CD14-positive monocyte (primary cell): ENCODE results near the gene CBLIF. TPM values are rescaled to one million over a fixed set of nuclear protein-coding genes. Genes with fewer than 3 reads are reported as not detected.
A peak's percentile ranks its signal among the peaks of the same experiment; 100 is the strongest.

Experiments
- DNase-seq, 3 donors: peaks; one replicate each; pipeline ENCODE4 v3.0.0-alpha.2; 2011 to 2022
- H2AFZ ChIP-seq: 2 replicates; pipeline ENCODE4 v1.6.0; 2012; ENCODE audit warnings: mild to moderate bottlenecking, low read depth, low read length, inconsistent platforms; ENCODE audit not compliant: insufficient read depth, poor library complexity, severe bottlenecking
- H3K27ac ChIP-seq, 2 donors: 1 replicate in 1 of 2; 2 replicates in 1 of 2; pipeline ENCODE4 v1.5.1; 2012 to 2013; ENCODE audit warnings: low read length in 2 of 2, control low read depth in 1 of 2, inconsistent platforms in 1 of 2, low read depth in 1 of 2, mild to moderate bottlenecking in 1 of 2
- H3K27me3 ChIP-seq, 2 donors: one replicate each; pipeline versions ENCODE4 v1.6.0 to v1.6.1; 2011 to 2013; ENCODE audit warnings: low read length in 2 of 2; ENCODE audit not compliant: control insufficient read depth in 2 of 2, insufficient read depth in 2 of 2
- H3K36me3 ChIP-seq, 2 donors: replicated peaks in 1 of 2; 1 replicate in 1 of 2; 2 replicates in 1 of 2; pipeline versions ENCODE4 v1.5.1 to v1.6.1; 2012 to 2013; ENCODE audit warnings: low read length in 2 of 2, control low read depth in 1 of 2, inconsistent platforms in 1 of 2, mild to moderate bottlenecking in 1 of 2; ENCODE audit not compliant: insufficient read depth in 2 of 2, control insufficient read depth in 1 of 2
- H3K4me1 ChIP-seq, 2 donors: 1 replicate in 1 of 2; 2 replicates in 1 of 2; pipeline versions ENCODE4 v1.5.1 to v1.6.1; 2012 to 2013; ENCODE audit warnings: low read length in 2 of 2, control low read depth in 1 of 2, inconsistent platforms in 1 of 2, mild to moderate bottlenecking in 1 of 2, moderate library complexity in 1 of 2; ENCODE audit not compliant: insufficient read depth in 2 of 2, control insufficient read depth in 1 of 2
- H3K4me2 ChIP-seq: replicated peaks from 2 replicates; pipeline ENCODE3; 2012; ENCODE audit warnings: low read length, moderate library complexity, mild to moderate bottlenecking; ENCODE audit not compliant: poor library complexity, severe bottlenecking; ENCODE audit errors: extremely low read depth
- H3K4me3 ChIP-seq, 3 experiments: fragments of 200-600 bp in 1 of 3; sonication (generic) in 1 of 3; replicated peaks in 1 of 3; 1 replicate in 2 of 3; 2 replicates in 1 of 3; pipeline ENCODE4 v1.5.1; 2011 to 2013; ENCODE audit warnings: low read length in 3 of 3, mild to moderate bottlenecking in 3 of 3, control low read depth in 2 of 3, low read depth in 2 of 3, inconsistent platforms in 1 of 3, moderate library complexity in 1 of 3
- H3K79me2 ChIP-seq: 2 replicates; pipeline ENCODE4 v1.6.0; 2012; ENCODE audit warnings: mild to moderate bottlenecking, control low read depth, inconsistent platforms, low read length, moderate library complexity; ENCODE audit not compliant: insufficient read depth
- H3K9ac ChIP-seq: 2 replicates; pipeline ENCODE4 v1.6.0; 2017; ENCODE audit warnings: low read length, mild to moderate bottlenecking; ENCODE audit not compliant: insufficient read depth, poor library complexity, severe bottlenecking
- H3K9me3 ChIP-seq, 2 donors: replicated peaks in 1 of 2; 1 replicate in 1 of 2; 2 replicates in 1 of 2; pipeline versions ENCODE4 v1.5.1 to v1.6.1; 2012 to 2013; ENCODE audit warnings: low read length in 2 of 2, control low read depth in 1 of 2; ENCODE audit not compliant: control insufficient read depth in 1 of 2, insufficient read depth in 1 of 2
- H4K20me1 ChIP-seq: 2 replicates; pipeline ENCODE4 v1.6.0; 2012; ENCODE audit warnings: mild to moderate bottlenecking, low read length, control low read depth, moderate library complexity; ENCODE audit not compliant: insufficient read depth
- H3K27ac Mint-ChIP-seq, 7 donors: one replicate each; pipeline ENCODE4 v1.8.0; 2020; ENCODE audit warnings: mild to moderate bottlenecking in 7 of 7, mixed read lengths in 7 of 7, moderate library complexity in 6 of 7, inconsistent platforms in 2 of 7
- H3K27me3 Mint-ChIP-seq, 3 donors: one replicate each; pipeline ENCODE4 v1.8.0; 2021 to 2022; ENCODE audit warnings: low read depth in 3 of 3, mild to moderate bottlenecking in 3 of 3, mixed read lengths in 3 of 3, moderate library complexity in 3 of 3, inconsistent platforms in 1 of 3
- H3K36me3 Mint-ChIP-seq, 2 donors: one replicate each; pipeline ENCODE4 v1.8.0; 2020; ENCODE audit warnings: mixed read lengths in 2 of 2, inconsistent platforms in 1 of 2, mild to moderate bottlenecking in 1 of 2
- H3K4me1 Mint-ChIP-seq: one replicate; pipeline ENCODE4 v1.8.0; 2020; ENCODE audit warnings: mild to moderate bottlenecking, mixed read lengths
- H3K4me3 Mint-ChIP-seq, 2 donors: one replicate each; pipeline ENCODE4 v1.8.0; 2020; ENCODE audit warnings: mild to moderate bottlenecking in 2 of 2, mixed read lengths in 2 of 2, moderate library complexity in 1 of 2
- H3K9me3 Mint-ChIP-seq, 7 donors: one replicate each; pipeline ENCODE4 v1.8.0; 2020 to 2022; ENCODE audit warnings: mixed read lengths in 7 of 7, mild to moderate bottlenecking in 6 of 7, moderate library complexity in 6 of 7, inconsistent platforms in 2 of 7
- CTCF ChIP-seq: fragments of 200-600 bp; IDR thresholded peaks from one replicate; pipeline ENCODE4 v1.8.0; 2022; ENCODE audit warnings: antibody characterized with exemption, mild to moderate bottlenecking
- WGBS: methylation state at CpG from one replicate; pipeline ENCODE4 v1.1.5; 2013; ENCODE audit warnings: missing lambda C conversion rate; ENCODE audit not compliant: insufficient coverage; 5-methylcytosine and 5-hydroxymethylcytosine counted together
- intact Hi-C, 2 donors: fragments of 100-400 bp; cut with micrococcal nuclease; formaldehyde crosslinking; loops; one replicate each; pipeline versions ENCODE4 v1.15.0 to v1.15.1; 2023
- polyA plus RNA-seq, 3 donors: library from polyadenylated mRNA; depleted of rRNA in 1 of 3; unstranded in 2 of 3; stranded (reverse) in 1 of 3; fragments of 300-500 nt in 2 of 3; fragments of >200 nt in 1 of 3; fragmentation: Illumina TruSeq in 2 of 3; gene quantifications; 1 replicate in 2 of 3; 2 replicates in 1 of 3; pipeline ENCODE4 v1.2.3, GENCODE V29; 2012 to 2021

CBLIF gene
- polyA plus RNA-seq, 3 donors: not detected

GRCh38 chr11:59801160-59801706 lies 44.1 kb downstream of the CBLIF start:
- TF ChIP-seq CTCF: no peak
- H3K36me3 Mint-ChIP-seq: peaks cover 69 to 89% of the 10 kb centered on the region in 2 donors
- H3K4me1 Mint-ChIP-seq: no peaks in the 10 kb centered on the region
- no peaks in the 10 kb centered on the region for H3K4me1 ChIP-seq
- no peak overlapping the region for H3K4me2 ChIP-seq
- H3K9ac ChIP-seq: no peak overlapping the region
- H3K4me3 ChIP-seq: no peak overlapping the region
- peaks cover 0 to 2% (median 0%) of the 10 kb centered on the region in 7 donors for H3K9me3 Mint-ChIP-seq
- no peaks in the 10 kb centered on the region for H3K79me2 ChIP-seq
- H4K20me1 ChIP-seq: peaks cover 8% of the 10 kb centered on the region
- H3K27me3 Mint-ChIP-seq: peaks cover 0 to 1% (median 0%) of the 10 kb centered on the region in 3 donors
- no peak overlapping the region for H3K27ac Mint-ChIP-seq
- intact Hi-C loops: no loop called here
- no peaks in the 10 kb centered on the region for H3K27me3 ChIP-seq
- 100% methylated on average over 2 of the region's 2 CpGs for WGBS
- H3K9me3 ChIP-seq: no peaks in the 10 kb centered on the region
- H3K36me3 ChIP-seq: peaks cover 73 to 93% of the 10 kb centered on the region in 2 donors
- H3K4me3 Mint-ChIP-seq: no peak overlapping the region
- H3K27ac ChIP-seq: no peak overlapping the region
- no peak overlapping the region for H2AFZ ChIP-seq
- no peak for DNase-seq

DNA sequence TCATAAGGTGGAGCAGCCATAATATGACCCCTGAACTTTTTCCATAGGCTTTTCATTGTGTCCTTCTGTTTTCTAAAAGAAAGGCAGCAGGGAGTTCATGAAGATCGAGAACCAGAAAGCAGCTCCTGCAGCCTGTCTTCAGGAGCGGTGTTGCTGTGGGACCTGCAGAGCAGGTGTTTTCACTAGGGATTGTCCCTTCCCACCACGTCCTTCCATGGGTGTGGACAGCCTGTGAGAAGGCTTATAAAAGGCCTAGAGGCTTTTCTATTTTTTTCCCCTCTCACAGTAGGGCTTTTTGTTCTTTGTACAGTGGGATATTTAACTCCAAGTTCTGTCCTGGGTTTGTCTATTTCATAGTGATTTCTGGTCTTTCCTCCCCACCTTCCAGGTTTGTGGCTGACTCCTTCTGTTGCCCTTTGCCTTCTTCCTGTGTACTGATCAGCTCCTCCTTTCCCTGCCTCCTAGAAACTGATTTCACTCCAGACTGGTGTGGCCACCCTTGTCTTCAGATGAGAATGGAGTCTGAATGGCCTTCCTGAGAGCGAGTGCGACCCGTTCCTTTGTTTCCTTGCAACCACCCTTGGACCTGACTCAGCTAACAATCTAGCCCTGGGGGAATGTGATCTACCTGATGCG lies 44.8 kb downstream of the CBLIF start:
- Histone ChIP-seq H3K79me2 (no peaks in the 10 kb centered on the region), H3K4me1 (no peaks in the 10 kb centered on the region), H3K36me3 (peaks cover 73 to 93% of the 10 kb centered on the region in 2 donors), H3K4me2 (no peak overlapping the region), H3K9ac (no peak overlapping the region), H3K9me3 (no peaks in the 10 kb centered on the region), H3K4me3 (no peak overlapping the region), H3K27ac (no peak overlapping the region), H4K20me1 (peaks cover 8% of the 10 kb centered on the region), H2AFZ (no peak overlapping the region), H3K27me3 (no peaks in the 10 kb centered on the region)
- no peak for TF ChIP-seq CTCF
- no peak overlapping the region for H3K4me3 Mint-ChIP-seq
- intact Hi-C loops: no loop called here
- DNase-seq: no peak
- H3K9me3 Mint-ChIP-seq: peaks cover 0 to 2% (median 0%) of the 10 kb centered on the region in 7 donors
- H3K36me3 Mint-ChIP-seq: peaks cover 72 to 91% of the 10 kb centered on the region in 2 donors
- peaks cover 0 to 1% (median 0%) of the 10 kb centered on the region in 3 donors for H3K27me3 Mint-ChIP-seq
- no peaks in the 10 kb centered on the region for H3K4me1 Mint-ChIP-seq
- H3K27ac Mint-ChIP-seq: peak overlapping the region in 4 of 7 donors; percentile 5 to 73 (median 33)
- WGBS: 98% methylated on average over 4 of the region's 7 CpGs
